Measurements from ENCODE around the gene BIRC3. TPM values are rescaled to one million over a fixed set of nuclear protein-coding genes. Genes with fewer than 3 reads are reported as not detected.

The BIRC3 gene
- polyA plus RNA-seq, 1 donor from 2014 or later = not detected

- H3K4me3 ChIP-seq (ENCODE audit: low read length) = no peak overlapping the region
- no peak overlapping the region for H3K4me2 ChIP-seq (ENCODE audit: low read length)
- no peak overlapping the region for H3K27ac ChIP-seq (ENCODE audit: low read length)
- H3K9me3 ChIP-seq (ENCODE audit: low read length) = no peaks in the 10 kb centered on the region
- no peak overlapping the region for H3K9ac ChIP-seq (ENCODE audit: low read length)
- H3K27me3 ChIP-seq (ENCODE audit: insufficient read depth, low read depth, low read length) = peaks cover 5% of the 10 kb centered on the region
- no peaks in the 10 kb centered on the region for H3K36me3 ChIP-seq (ENCODE audit: insufficient read depth, low read length)
- no peak for TF ChIP-seq EP300 (conservative IDR thresholded peaks at IDR 0.05; ENCODE audit: poor library complexity, severe bottlenecking)
- no peak for TF ChIP-seq MXI1 (conservative IDR thresholded peaks at IDR 0.05; ENCODE audit: poor library complexity, severe bottlenecking)
- TF ChIP-seq SMC3 (conservative IDR thresholded peaks at IDR 0.05; ENCODE audit: poor library complexity) = no peak
- H3K9me2 ChIP-seq (ENCODE audit: insufficient read depth, low read length) = no peaks in the 10 kb centered on the region
- H4K20me1 ChIP-seq (ENCODE audit: insufficient read depth) = no peaks in the 10 kb centered on the region
- no peaks in the 10 kb centered on the region for H3F3A ChIP-seq (ENCODE audit: insufficient read depth, low read length, poor library complexity, severe bottlenecking)
- H2AFZ ChIP-seq (ENCODE audit: low read depth, low read length) = no peak overlapping the region
- no peaks in the 10 kb centered on the region for H3K79me2 ChIP-seq (replicated peaks; ENCODE audit: insufficient read depth, low read length)
These were observed 4.6 kb upstream of the BIRC3 start for GRCh38 chr11:102312667-102313066.

- H3F3A ChIP-seq (ENCODE audit: insufficient read depth, low read length, poor library complexity, severe bottlenecking) = no peaks in the 10 kb centered on the region
- no peaks in the 10 kb centered on the region for H3K79me2 ChIP-seq (replicated peaks; ENCODE audit: insufficient read depth, low read length)
- no peaks in the 10 kb centered on the region for H3K9me2 ChIP-seq (ENCODE audit: insufficient read depth, low read length)
- H3K27me3 ChIP-seq (ENCODE audit: insufficient read depth, low read depth, low read length) = peaks cover 7% of the 10 kb centered on the region
- H3K9me3 ChIP-seq (ENCODE audit: low read length) = no peaks in the 10 kb centered on the region
- no peak overlapping the region for H3K27ac ChIP-seq (ENCODE audit: low read length)
- no peaks in the 10 kb centered on the region for H3K36me3 ChIP-seq (ENCODE audit: insufficient read depth, low read length)
- no peak overlapping the region for H3K4me2 ChIP-seq (ENCODE audit: low read length)
- TF ChIP-seq POLR2AphosphoS5 (IDR thresholded peaks at IDR 0.05) (no peak), TAF1 (IDR thresholded peaks at IDR 0.05; ENCODE audit: low read depth) (no peak), REST (IDR thresholded peaks at IDR 0.05; ENCODE audit: borderline replicate concordance) (no peak), EP300 (conservative IDR thresholded peaks at IDR 0.05; ENCODE audit: poor library complexity, severe bottlenecking) (no peak), CTCF (IDR thresholded peaks at IDR 0.05; ENCODE audit: poor library complexity, severe bottlenecking) (no peak), EZH2 (IDR thresholded peaks at IDR 0.05; ENCODE audit: borderline replicate concordance, insufficient read depth, low read length, poor library complexity, severe bottlenecking) (no peak), MXI1 (conservative IDR thresholded peaks at IDR 0.05; ENCODE audit: poor library complexity, severe bottlenecking) (no peak), SMC3 (conservative IDR thresholded peaks at IDR 0.05; ENCODE audit: poor library complexity) (no peak), RAD21 (conservative IDR thresholded peaks at IDR 0.05) (no peak)
- H2AFZ ChIP-seq (ENCODE audit: low read depth, low read length) = no peak overlapping the region
- H3K9ac ChIP-seq (ENCODE audit: low read length) = no peak overlapping the region
- H3K4me3 ChIP-seq (ENCODE audit: low read length) = no peak overlapping the region
- H4K20me1 ChIP-seq (ENCODE audit: insufficient read depth) = no peaks in the 10 kb centered on the region
These were observed 3.9 kb upstream of the BIRC3 start for GRCh38 chr11:102313238-102313940.

Data from neural cell (in vitro differentiated cells).